ENCODE results near the gene TNPO3.

The TNPO3 gene

DNA sequence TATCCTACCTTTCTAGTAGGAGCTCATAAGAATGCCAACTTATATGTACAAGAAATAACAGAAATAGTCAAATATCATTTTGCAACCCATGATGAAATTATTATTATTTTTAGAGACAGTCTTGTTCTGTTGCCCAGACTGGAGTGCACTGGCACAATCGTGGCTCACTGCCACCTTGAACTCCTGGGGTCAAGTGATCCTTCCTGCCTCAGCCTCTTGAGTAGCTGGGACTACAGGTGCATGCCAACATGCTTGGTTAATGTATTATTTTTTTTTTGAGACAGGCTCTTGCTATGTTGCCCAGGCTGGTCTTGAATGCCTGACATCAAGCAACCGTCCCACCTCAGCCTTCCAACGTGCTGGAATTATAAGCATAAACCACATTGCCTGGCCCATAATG is 44.8 kb downstream of the TNPO3 start:
- H4K91ac ChIP-seq (ENCODE audit: low read depth, low read length): no peak overlapping the region
- H3K4me1 ChIP-seq (ENCODE audit: control insufficient read depth in 1 of 2, insufficient read depth in 2 of 2, low read length in 2 of 2): no peaks in the 10 kb centered on the region
- H3K4me2 ChIP-seq (ENCODE audit: low read length): no peak overlapping the region
- H3K9me3 ChIP-seq (ENCODE audit: insufficient read depth, low read depth, low read length): no peaks in the 10 kb centered on the region
- H2BK120ac ChIP-seq (ENCODE audit: insufficient read depth, low read length, poor library complexity): no peak overlapping the region
- no peak overlapping the region for H3K27ac ChIP-seq (ENCODE audit: low read depth, low read length)
- H2BK5ac ChIP-seq (ENCODE audit: low read depth, low read length, poor library complexity): no peak overlapping the region
- no peak overlapping the region for H2AFZ ChIP-seq (ENCODE audit: insufficient read depth, low read length, poor library complexity)
- no peak for DNase-seq
- H3K79me2 ChIP-seq (ENCODE audit: control insufficient read depth, insufficient read depth, low read length, poor library complexity): no peaks in the 10 kb centered on the region
- no peak overlapping the region for H3K14ac ChIP-seq (ENCODE audit: low read length)
- H3K18ac ChIP-seq (ENCODE audit: low read length): no peak overlapping the region
- no peak overlapping the region for H2AK5ac ChIP-seq (ENCODE audit: low read length)
- H3K79me1 ChIP-seq (ENCODE audit: low read length): no peaks in the 10 kb centered on the region
- no peak overlapping the region for H4K8ac ChIP-seq (ENCODE audit: low read depth, low read length)
- peaks cover 8 to 15% of the 10 kb centered on the region in 2 experiments for H3K36me3 ChIP-seq (ENCODE audit: control insufficient read depth in 1 of 2, insufficient read depth in 2 of 2, low read length in 2 of 2)
- H2BK12ac ChIP-seq (ENCODE audit: low read length): no peak overlapping the region
- no peaks in the 10 kb centered on the region for H3K27me3 ChIP-seq (ENCODE audit: insufficient read depth, low read length)
- no peak overlapping the region for H3K4ac ChIP-seq (ENCODE audit: low read depth, low read length)
- WGBS (ENCODE audit: extremely low coverage, insufficient coverage, insufficient read length): no CpG with 5 or more reads among the region's 3 CpGs
- H3K4me3 ChIP-seq (ENCODE audit: low read depth, low read length): no peak overlapping the region
- H3K23ac ChIP-seq (ENCODE audit: low read length): no peak overlapping the region
- no peak overlapping the region for H3K9ac ChIP-seq (ENCODE audit: low read length)
- no peak overlapping the region for H4K12ac ChIP-seq (ENCODE audit: low read depth, low read length)

DNA sequence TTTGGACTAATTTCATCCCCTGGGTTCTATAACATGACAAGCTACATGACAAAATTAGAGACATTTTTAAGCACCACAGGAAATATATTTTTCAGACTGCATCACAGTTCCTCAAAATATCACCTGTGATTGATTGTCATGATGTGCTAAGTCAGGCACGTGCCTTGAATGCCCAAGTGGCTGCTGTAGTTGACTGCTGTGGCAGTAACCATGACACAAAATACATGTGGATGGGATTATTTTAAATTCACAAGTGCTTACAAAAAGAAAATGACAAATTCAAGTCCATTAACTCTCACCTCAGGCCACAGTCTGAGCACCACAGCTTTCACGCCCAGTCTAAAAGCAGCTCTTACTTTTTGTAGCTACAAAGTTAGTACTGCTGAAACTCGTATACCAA is 45.5 kb downstream of the TNPO3 start:
- Histone ChIP-seq H3K9ac (ENCODE audit: low read length) (no peak overlapping the region), H2AK5ac (ENCODE audit: low read length) (no peak overlapping the region), H2BK5ac (ENCODE audit: low read depth, low read length, poor library complexity) (no peak overlapping the region), H2AFZ (ENCODE audit: insufficient read depth, low read length, poor library complexity) (no peak overlapping the region), H3K4me3 (ENCODE audit: low read depth, low read length) (no peak overlapping the region), H3K23ac (ENCODE audit: low read length) (no peak overlapping the region), H3K79me2 (ENCODE audit: control insufficient read depth, insufficient read depth, low read length, poor library complexity) (no peaks in the 10 kb centered on the region), H2BK12ac (ENCODE audit: low read length) (no peak overlapping the region), H3K4me1 (ENCODE audit: control insufficient read depth in 1 of 2, insufficient read depth in 2 of 2, low read length in 2 of 2) (no peaks in the 10 kb centered on the region), H3K27me3 (ENCODE audit: insufficient read depth, low read length) (no peaks in the 10 kb centered on the region), H3K27ac (ENCODE audit: low read depth, low read length) (no peak overlapping the region), H4K12ac (ENCODE audit: low read depth, low read length) (no peak overlapping the region), H3K79me1 (ENCODE audit: low read length) (no peaks in the 10 kb centered on the region), H3K14ac (ENCODE audit: low read length) (no peak overlapping the region), H3K18ac (ENCODE audit: low read length) (no peak overlapping the region), H3K36me3 (ENCODE audit: control insufficient read depth in 1 of 2, insufficient read depth in 2 of 2, low read length in 2 of 2) (peaks cover 8 to 14% of the 10 kb centered on the region in 2 experiments), H3K9me3 (ENCODE audit: insufficient read depth, low read depth, low read length) (no peaks in the 10 kb centered on the region), H4K91ac (ENCODE audit: low read depth, low read length) (no peak overlapping the region), H3K4ac (ENCODE audit: low read depth, low read length) (no peak overlapping the region), H3K4me2 (ENCODE audit: low read length) (no peak overlapping the region), H4K8ac (ENCODE audit: low read depth, low read length) (no peak overlapping the region), H2BK120ac (ENCODE audit: insufficient read depth, low read length, poor library complexity) (no peak overlapping the region)
- no peak for DNase-seq
- WGBS (ENCODE audit: extremely low coverage, insufficient coverage, insufficient read length): no CpG with 5 or more reads among the region's 3 CpGs

DNA sequence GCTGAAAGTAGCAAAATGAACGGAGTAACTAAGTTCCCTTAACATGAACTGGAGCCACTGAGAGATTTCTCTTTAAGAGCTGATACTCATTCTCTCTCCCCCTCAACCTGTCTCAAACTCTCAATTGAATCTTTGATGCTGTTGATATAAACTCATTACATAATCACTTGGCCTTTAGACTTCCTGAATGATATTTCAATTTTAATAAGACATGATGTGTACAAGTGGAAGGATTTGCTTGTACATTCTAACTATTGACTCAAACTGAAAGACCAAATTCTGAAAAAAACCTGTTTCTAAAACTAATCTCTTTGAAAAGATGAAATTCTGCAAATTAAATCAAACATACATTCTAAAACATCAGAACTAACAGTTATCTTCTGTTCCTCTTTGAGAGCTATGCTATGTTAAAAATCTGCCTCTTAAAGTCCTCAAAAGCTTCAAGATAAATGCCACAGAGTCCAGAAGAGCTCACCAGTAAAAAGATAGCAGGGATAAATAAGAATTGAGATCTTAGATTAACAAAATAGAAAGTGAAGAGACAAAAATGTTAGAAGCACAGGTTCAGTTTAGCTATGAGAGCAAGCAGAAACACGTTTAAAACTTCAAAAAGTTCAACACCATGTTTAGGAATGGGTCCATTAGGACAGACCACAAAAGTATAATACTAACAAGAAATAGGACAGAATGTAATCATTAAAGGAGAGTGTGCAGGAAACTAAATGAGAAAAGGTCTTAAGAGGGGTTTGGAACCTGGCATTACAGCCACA is 46.1 kb downstream of the TNPO3 start:
- H3K9me3 ChIP-seq (ENCODE audit: insufficient read depth, low read depth, low read length): no peaks in the 10 kb centered on the region
- H3K14ac ChIP-seq (ENCODE audit: low read length): no peak overlapping the region
- no peak overlapping the region for H3K27ac ChIP-seq (ENCODE audit: low read depth, low read length)
- no peak overlapping the region for H3K4ac ChIP-seq (ENCODE audit: low read depth, low read length)
- H3K18ac ChIP-seq (ENCODE audit: low read length): no peak overlapping the region
- H2BK120ac ChIP-seq (ENCODE audit: insufficient read depth, low read length, poor library complexity): no peak overlapping the region
- no peaks in the 10 kb centered on the region for H3K79me1 ChIP-seq (ENCODE audit: low read length)
- H2AK5ac ChIP-seq (ENCODE audit: low read length): no peak overlapping the region
- no peak overlapping the region for H3K4me3 ChIP-seq (ENCODE audit: low read depth, low read length)
- DNase-seq: no peak
- H3K4me1 ChIP-seq (ENCODE audit: control insufficient read depth in 1 of 2, insufficient read depth in 2 of 2, low read length in 2 of 2): no peaks in the 10 kb centered on the region
- no peak overlapping the region for H3K9ac ChIP-seq (ENCODE audit: low read length)
- no peaks in the 10 kb centered on the region for H3K79me2 ChIP-seq (ENCODE audit: control insufficient read depth, insufficient read depth, low read length, poor library complexity)
- no peak overlapping the region for H2BK5ac ChIP-seq (ENCODE audit: low read depth, low read length, poor library complexity)
- no peaks in the 10 kb centered on the region for H3K27me3 ChIP-seq (ENCODE audit: insufficient read depth, low read length)
- H3K4me2 ChIP-seq (ENCODE audit: low read length): no peak overlapping the region
- no peak overlapping the region for H3K23ac ChIP-seq (ENCODE audit: low read length)
- H4K8ac ChIP-seq (ENCODE audit: low read depth, low read length): no peak overlapping the region
- WGBS (ENCODE audit: extremely low coverage, insufficient coverage, insufficient read length): no CpG with 5 or more reads among the region's 2 CpGs
- no peak overlapping the region for H2AFZ ChIP-seq (ENCODE audit: insufficient read depth, low read length, poor library complexity)
- no peak overlapping the region for H4K91ac ChIP-seq (ENCODE audit: low read depth, low read length)
- no peak overlapping the region for H2BK12ac ChIP-seq (ENCODE audit: low read length)
- H3K36me3 ChIP-seq (ENCODE audit: control insufficient read depth in 1 of 2, insufficient read depth in 2 of 2, low read length in 2 of 2): peaks cover 6 to 10% of the 10 kb centered on the region in 2 experiments
- no peak overlapping the region for H4K12ac ChIP-seq (ENCODE audit: low read depth, low read length)

DNA sequence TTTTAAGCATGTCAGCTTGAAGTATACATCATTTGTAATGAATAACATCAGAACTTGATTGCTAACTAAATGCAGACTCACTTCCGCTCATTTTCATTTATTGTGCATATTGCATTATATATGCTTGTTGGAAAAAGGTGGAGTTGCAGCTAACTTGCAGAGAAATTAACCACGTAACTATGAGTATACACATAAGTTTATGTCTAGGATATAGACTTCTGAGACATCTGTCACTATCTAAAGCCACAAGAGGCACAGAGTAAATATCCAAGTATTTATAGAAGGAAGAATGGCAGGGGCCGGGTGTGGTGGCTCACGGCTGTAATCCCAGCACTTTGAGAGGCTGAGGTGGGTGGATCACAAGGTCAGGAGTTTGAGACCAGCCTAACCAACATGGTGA is 47.3 kb downstream of the TNPO3 start:
- Histone ChIP-seq H2BK120ac (ENCODE audit: insufficient read depth, low read length, poor library complexity) (no peak overlapping the region), H3K9ac (ENCODE audit: low read length) (no peak overlapping the region), H3K9me3 (ENCODE audit: insufficient read depth, low read depth, low read length) (no peaks in the 10 kb centered on the region), H3K4me2 (ENCODE audit: low read length) (no peak overlapping the region), H2AFZ (ENCODE audit: insufficient read depth, low read length, poor library complexity) (no peak overlapping the region), H4K8ac (ENCODE audit: low read depth, low read length) (no peak overlapping the region), H3K27ac (ENCODE audit: low read depth, low read length) (no peak overlapping the region), H3K4me3 (ENCODE audit: low read depth, low read length) (no peak overlapping the region), H3K36me3 (ENCODE audit: control insufficient read depth in 1 of 2, insufficient read depth in 2 of 2, low read length in 2 of 2) (peaks cover 9 to 10% of the 10 kb centered on the region in 2 experiments), H2AK5ac (ENCODE audit: low read length) (no peak overlapping the region), H3K14ac (ENCODE audit: low read length) (no peak overlapping the region), H3K79me1 (ENCODE audit: low read length) (no peaks in the 10 kb centered on the region), H2BK5ac (ENCODE audit: low read depth, low read length, poor library complexity) (no peak overlapping the region), H3K4ac (ENCODE audit: low read depth, low read length) (no peak overlapping the region), H3K79me2 (ENCODE audit: control insufficient read depth, insufficient read depth, low read length, poor library complexity) (no peaks in the 10 kb centered on the region), H3K4me1 (ENCODE audit: control insufficient read depth in 1 of 2, insufficient read depth in 2 of 2, low read length in 2 of 2) (no peaks in the 10 kb centered on the region), H3K18ac (ENCODE audit: low read length) (no peak overlapping the region), H4K91ac (ENCODE audit: low read depth, low read length) (no peak overlapping the region), H2BK12ac (ENCODE audit: low read length) (no peak overlapping the region), H3K23ac (ENCODE audit: low read length) (no peak overlapping the region), H3K27me3 (ENCODE audit: insufficient read depth, low read length) (no peaks in the 10 kb centered on the region), H4K12ac (ENCODE audit: low read depth, low read length) (no peak overlapping the region)
- no peak for DNase-seq
- WGBS (ENCODE audit: extremely low coverage, insufficient coverage, insufficient read length): no CpG with 5 or more reads among the region's 4 CpGs

Data from trophoblast cell (in vitro differentiated cells and primary cell).